B cell (primary cell): ENCODE data around the gene ERLEC1. TPM values are rescaled to one million over a fixed set of nuclear protein-coding genes. Genes with fewer than 3 reads are reported as not detected.

ENCODE experiments used
- ATAC-seq: fragments of 200-7000 bp; cut with Tn5 transposase; one replicate; pipeline ENCODE4 v1.10.0; 2021; ENCODE audit warnings: low read depth, mild to moderate bottlenecking, moderate number of reproducible peaks, moderate library complexity
- CTCF ChIA-PET: fragments of 350-600 bp; sonication (Branson Sonifier 250); formaldehyde crosslinking; loops from one replicate; lab custom pipeline; 2021; ENCODE audit warnings: antibody characterized with exemption, inconsistent platforms; lab: Charles Lee
- POLR2A ChIA-PET: fragments of 350-600 bp; sonication (Branson Sonifier 250); formaldehyde crosslinking; loops from one replicate; lab custom pipeline; 2021; ENCODE audit warnings: antibody characterized with exemption; lab: Charles Lee
- DNase-seq: peaks from one replicate; pipeline ENCODE4 v3.0.0; 2013
- H2AFZ ChIP-seq: 2 replicates; pipeline ENCODE4 v1.6.1; 2012; ENCODE audit warnings: mild to moderate bottlenecking, low read depth, low read length; ENCODE audit not compliant: insufficient read depth, poor library complexity, severe bottlenecking
- H3K27ac ChIP-seq, 2 donors: 1 replicate in 1 of 2; 2 replicates in 1 of 2; pipeline ENCODE4 v1.5.1; 2012 to 2013; ENCODE audit warnings: low read length in 2 of 2, mild to moderate bottlenecking in 2 of 2, moderate library complexity in 1 of 2
- H3K27me3 ChIP-seq, 4 experiments: fragments of 200-600 bp in 1 of 4; sonication (generic) in 1 of 4; replicated peaks in 1 of 4; 1 replicate in 2 of 4; 2 replicates in 2 of 4; pipeline versions ENCODE4 v1.6.1 to v1.7.0; 2013 to 2016; ENCODE audit warnings: low read length in 3 of 4, mild to moderate bottlenecking in 2 of 4, mixed read lengths in 1 of 4, moderate library complexity in 1 of 4; ENCODE audit not compliant: insufficient read depth in 4 of 4, control insufficient read depth in 3 of 4; ENCODE audit errors: control extremely low read depth in 1 of 4
- H3K36me3 ChIP-seq, 2 experiments: replicated peaks in 1 of 2; 1 replicate in 1 of 2; 2 replicates in 1 of 2; pipeline versions ENCODE4 v1.6.1 to v1.7.1; 2013; ENCODE audit warnings: low read length in 1 of 2; ENCODE audit not compliant: insufficient read depth in 2 of 2, control insufficient read depth in 1 of 2; ENCODE audit errors: control extremely low read depth in 1 of 2, extremely low read depth in 1 of 2
- H3K4me1 ChIP-seq, 2 donors: fragments of 200-600 bp in 1 of 2; sonication (generic) in 1 of 2; 1 replicate in 1 of 2; 2 replicates in 1 of 2; pipeline versions ENCODE4 v1.5.1 to v1.6.1; 2013 to 2017; ENCODE audit warnings: low read length in 2 of 2; ENCODE audit not compliant: control insufficient read depth in 2 of 2, insufficient read depth in 2 of 2
- H3K4me2 ChIP-seq: replicated peaks from 2 replicates; pipeline ENCODE3; 2012; ENCODE audit warnings: mild to moderate bottlenecking, low read depth, low read length; ENCODE audit not compliant: poor library complexity, severe bottlenecking
- H3K4me3 ChIP-seq, 5 experiments: fragments of 200-600 bp in 1 of 5; sonication (generic) in 1 of 5; 1 replicate in 3 of 5; 2 replicates in 2 of 5; pipeline versions ENCODE4 v1.5.1 to v1.7.0; 2011 to 2016; ENCODE audit warnings: low read length in 4 of 5, mild to moderate bottlenecking in 4 of 5, low read depth in 2 of 5, control low read depth in 1 of 5, moderate library complexity in 1 of 5; ENCODE audit not compliant: insufficient read depth in 1 of 5; ENCODE audit errors: control extremely low read depth in 1 of 5, extremely low read depth in 1 of 5
- H3K79me2 ChIP-seq: fragments of 200-600 bp; sonication (generic); one replicate; pipeline ENCODE4 v1.6.0; 2016; ENCODE audit warnings: low read length; ENCODE audit not compliant: control insufficient read depth, insufficient read depth
- H3K9ac ChIP-seq: fragments of 200-600 bp; sonication (generic); 2 replicates; pipeline ENCODE4 v1.6.1; 2017; ENCODE audit warnings: mild to moderate bottlenecking, low read length, moderate library complexity
- H3K9me3 ChIP-seq, 3 donors: one replicate each; pipeline versions ENCODE4 v1.6.1 to v1.7.1; 2013; ENCODE audit warnings: low read length in 2 of 3; ENCODE audit not compliant: control insufficient read depth in 2 of 3, insufficient read depth in 1 of 3; ENCODE audit errors: control extremely low read depth in 1 of 3
- H4K20me1 ChIP-seq: 2 replicates; pipeline ENCODE4 v1.6.0; 2012; ENCODE audit warnings: mild to moderate bottlenecking, low read length; ENCODE audit not compliant: insufficient read depth, control insufficient read depth, poor library complexity, severe bottlenecking
- H3K27ac Mint-ChIP-seq: one replicate; pipeline ENCODE4 v1.8.0; 2021; ENCODE audit warnings: mixed read lengths
- H3K27me3 Mint-ChIP-seq: one replicate; pipeline ENCODE4 v1.8.0; 2021; ENCODE audit warnings: mixed read lengths
- H3K4me1 Mint-ChIP-seq: one replicate; pipeline ENCODE4 v1.8.0; 2021; ENCODE audit warnings: mixed read lengths
- H3K4me3 Mint-ChIP-seq: one replicate; pipeline ENCODE4 v1.8.0; 2021; ENCODE audit warnings: mixed read lengths
- H3K9me3 Mint-ChIP-seq: one replicate; pipeline ENCODE4 v1.8.0; 2022; ENCODE audit warnings: mixed read lengths; ENCODE audit not compliant: insufficient read depth
- EZH2 ChIP-seq: IDR thresholded peaks from 2 replicates; pipeline ENCODE4 v1.6.1; 2012; ENCODE audit warnings: borderline replicate concordance, low read depth, mild to moderate bottlenecking, moderate library complexity, low read length; ENCODE audit not compliant: insufficient read depth, poor library complexity, severe bottlenecking
- WGBS: methylation state at CpG from one replicate; pipeline ENCODE4 v1.1.5; 2013; ENCODE audit warnings: missing lambda C conversion rate; ENCODE audit not compliant: insufficient coverage; 5-methylcytosine and 5-hydroxymethylcytosine counted together
- intact Hi-C: fragments of 100-400 bp; cut with micrococcal nuclease; formaldehyde crosslinking; loops from one replicate; pipeline ENCODE4 v1.10.0; 2022
- polyA plus RNA-seq: library from polyadenylated mRNA; depleted of rRNA; stranded (reverse); fragments of >200 nt; gene quantifications from 2 replicates; pipeline ENCODE4 v1.2.3, GENCODE V29; 2012
- total RNA-seq, 2 donors: library from RNA; stranded (reverse); fragments of 120-200 nt in 1 of 2; gene quantifications; 1 replicate in 1 of 2; 2 replicates in 1 of 2; pipeline versions ENCODE4 v1.2.3 to v1.2.4, GENCODE V29; 2013 to 2022
- TF ChIP-seq, protein P1 (sequence below): fragments of 200-600 bp; IDR thresholded peaks from one replicate; pipeline ENCODE4 v1.8.0; 2022; ENCODE audit warnings: antibody characterized with exemption, mild to moderate bottlenecking

Gene ERLEC1
- total and polyA plus RNA-seq, 2 donors (not counting 1 experiment from before 2014, with no cell fraction given), result 20.4 to 22.9 TPM

DNA sequence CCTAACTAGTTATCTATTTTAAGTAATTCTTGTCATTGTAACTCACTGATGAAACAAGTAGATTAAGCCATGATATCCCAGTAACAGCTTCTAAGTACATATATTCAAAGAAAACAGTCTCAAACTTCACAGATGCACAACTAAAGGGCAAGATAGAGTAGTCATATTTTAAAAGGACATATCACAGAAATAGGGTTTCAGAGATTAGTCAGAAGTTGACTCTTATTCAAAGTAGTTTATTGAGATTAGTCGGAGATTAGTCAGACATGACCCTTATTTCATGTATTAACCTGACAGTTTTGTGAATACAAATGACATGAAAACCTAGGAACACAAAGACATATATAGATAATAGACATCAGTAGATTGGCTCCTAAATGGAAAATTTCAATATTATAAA is 35.1 kb upstream of the ERLEC1 start:
- intact Hi-C loops, result no loop called here
- no peak for ATAC-seq

DNA sequence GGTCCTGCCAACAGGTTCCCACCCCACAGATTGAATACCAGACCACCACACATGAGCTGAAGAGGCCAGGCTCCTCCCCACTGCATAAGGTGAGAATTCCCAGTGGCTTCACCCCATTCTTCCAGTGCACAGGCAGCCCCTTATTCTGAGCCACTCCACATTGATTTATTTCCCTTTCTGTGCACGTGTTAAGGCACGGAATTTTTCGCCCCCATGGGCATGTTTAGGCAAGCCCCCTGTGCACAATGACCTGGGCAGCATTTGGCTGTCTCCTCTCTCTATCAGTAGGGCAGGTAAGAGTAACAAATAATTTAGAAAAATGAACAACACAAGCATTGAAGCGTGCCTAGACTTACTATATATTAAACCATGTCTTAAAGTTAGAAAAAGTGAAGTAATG is 34.5 kb upstream of the ERLEC1 start:
- Histone ChIP-seq H3K36me3 (peaks cover 4 to 6% of the 10 kb centered on the region in 2 experiments), H3K27ac (no peak overlapping the region), H3K9me3 (no peaks in the 10 kb centered on the region), H3K4me1 (no peaks in the 10 kb centered on the region), H3K9ac (no peak overlapping the region), H3K4me2 (no peak overlapping the region), H4K20me1 (no peaks in the 10 kb centered on the region), H3K79me2 (no peaks in the 10 kb centered on the region), H2AFZ (no peak overlapping the region), H3K4me3 (no peak overlapping the region), H3K27me3 (no peaks in the 10 kb centered on the region)
- no peak overlapping the region for H3K27ac Mint-ChIP-seq
- POLR2A ChIA-PET, result no interaction called here
- H3K9me3 Mint-ChIP-seq, result no peaks in the 10 kb centered on the region
- ATAC-seq (no peak), DNase-seq (no peak)
- no peak overlapping the region for H3K4me3 Mint-ChIP-seq
- no CpG with 5 or more reads among the region's 4 CpGs for WGBS
- no peaks in the 10 kb centered on the region for H3K4me1 Mint-ChIP-seq
- TF ChIP-seq, protein P1, sequence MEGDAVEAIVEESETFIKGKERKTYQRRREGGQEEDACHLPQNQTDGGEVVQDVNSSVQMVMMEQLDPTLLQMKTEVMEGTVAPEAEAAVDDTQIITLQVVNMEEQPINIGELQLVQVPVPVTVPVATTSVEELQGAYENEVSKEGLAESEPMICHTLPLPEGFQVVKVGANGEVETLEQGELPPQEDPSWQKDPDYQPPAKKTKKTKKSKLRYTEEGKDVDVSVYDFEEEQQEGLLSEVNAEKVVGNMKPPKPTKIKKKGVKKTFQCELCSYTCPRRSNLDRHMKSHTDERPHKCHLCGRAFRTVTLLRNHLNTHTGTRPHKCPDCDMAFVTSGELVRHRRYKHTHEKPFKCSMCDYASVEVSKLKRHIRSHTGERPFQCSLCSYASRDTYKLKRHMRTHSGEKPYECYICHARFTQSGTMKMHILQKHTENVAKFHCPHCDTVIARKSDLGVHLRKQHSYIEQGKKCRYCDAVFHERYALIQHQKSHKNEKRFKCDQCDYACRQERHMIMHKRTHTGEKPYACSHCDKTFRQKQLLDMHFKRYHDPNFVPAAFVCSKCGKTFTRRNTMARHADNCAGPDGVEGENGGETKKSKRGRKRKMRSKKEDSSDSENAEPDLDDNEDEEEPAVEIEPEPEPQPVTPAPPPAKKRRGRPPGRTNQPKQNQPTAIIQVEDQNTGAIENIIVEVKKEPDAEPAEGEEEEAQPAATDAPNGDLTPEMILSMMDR, result no peak
- TF ChIP-seq EZH2, result no peak
- CTCF ChIA-PET, result no interaction called here
- intact Hi-C loops, result no loop called here
- no peaks in the 10 kb centered on the region for H3K27me3 Mint-ChIP-seq

More for the DNA sequence above, 35.1 kb upstream of the ERLEC1 start:
- no peak overlapping the region for H3K9ac ChIP-seq
- no peaks in the 10 kb centered on the region for H3K4me1 Mint-ChIP-seq
- TF ChIP-seq, protein P1, result no peak
- no peak for TF ChIP-seq EZH2
- H4K20me1 ChIP-seq, result no peaks in the 10 kb centered on the region
- H3K27ac ChIP-seq, result no peak overlapping the region
- no peaks in the 10 kb centered on the region for H3K27me3 Mint-ChIP-seq
- POLR2A ChIA-PET, result no interaction called here
- H3K9me3 ChIP-seq, result no peaks in the 10 kb centered on the region
- H3K9me3 Mint-ChIP-seq, result no peaks in the 10 kb centered on the region
- no peaks in the 10 kb centered on the region for H3K4me1 ChIP-seq
- no CpG with 5 or more reads among the region's 1 CpG for WGBS
- no peak for DNase-seq
- H3K27me3 ChIP-seq, result no peaks in the 10 kb centered on the region
- H3K4me3 Mint-ChIP-seq, result no peak overlapping the region
- no peak overlapping the region for H2AFZ ChIP-seq
- H3K36me3 ChIP-seq, result peaks cover 4% of the 10 kb centered on the region in 2 experiments
- H3K4me3 ChIP-seq, result no peak overlapping the region
- CTCF ChIA-PET, result no interaction called here
- no peak overlapping the region for H3K4me2 ChIP-seq
- no peaks in the 10 kb centered on the region for H3K79me2 ChIP-seq
- H3K27ac Mint-ChIP-seq, result no peak overlapping the region
